Measurements from ENCODE around the gene TUBA8.
"Not testable (repeated sequence)": the region's sequence is repeated elsewhere in the genome, so short reads cannot be mapped to it uniquely, and the experiment has no call there.

DNA sequence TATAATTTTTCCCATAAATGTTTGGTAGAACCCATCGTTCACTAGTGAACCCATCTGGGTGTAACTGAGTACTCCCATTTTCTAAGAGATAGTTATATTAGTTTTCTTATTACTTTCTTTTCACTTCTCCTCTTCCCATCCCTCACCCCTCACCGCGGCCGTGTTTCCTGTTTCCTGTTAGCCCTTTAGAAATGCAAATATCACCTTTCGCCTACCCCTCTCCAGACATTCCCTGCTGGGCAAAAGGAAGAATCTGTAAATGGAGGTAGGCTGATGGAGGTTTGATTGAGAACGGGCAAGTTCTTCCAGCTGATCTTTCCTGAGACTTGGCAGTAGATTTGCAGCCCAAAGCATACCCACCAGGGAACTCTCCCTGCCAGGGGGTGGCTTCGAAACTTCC, 54.7 kb downstream of the TUBA8 start:
- TF ChIP-seq, protein P1, sequence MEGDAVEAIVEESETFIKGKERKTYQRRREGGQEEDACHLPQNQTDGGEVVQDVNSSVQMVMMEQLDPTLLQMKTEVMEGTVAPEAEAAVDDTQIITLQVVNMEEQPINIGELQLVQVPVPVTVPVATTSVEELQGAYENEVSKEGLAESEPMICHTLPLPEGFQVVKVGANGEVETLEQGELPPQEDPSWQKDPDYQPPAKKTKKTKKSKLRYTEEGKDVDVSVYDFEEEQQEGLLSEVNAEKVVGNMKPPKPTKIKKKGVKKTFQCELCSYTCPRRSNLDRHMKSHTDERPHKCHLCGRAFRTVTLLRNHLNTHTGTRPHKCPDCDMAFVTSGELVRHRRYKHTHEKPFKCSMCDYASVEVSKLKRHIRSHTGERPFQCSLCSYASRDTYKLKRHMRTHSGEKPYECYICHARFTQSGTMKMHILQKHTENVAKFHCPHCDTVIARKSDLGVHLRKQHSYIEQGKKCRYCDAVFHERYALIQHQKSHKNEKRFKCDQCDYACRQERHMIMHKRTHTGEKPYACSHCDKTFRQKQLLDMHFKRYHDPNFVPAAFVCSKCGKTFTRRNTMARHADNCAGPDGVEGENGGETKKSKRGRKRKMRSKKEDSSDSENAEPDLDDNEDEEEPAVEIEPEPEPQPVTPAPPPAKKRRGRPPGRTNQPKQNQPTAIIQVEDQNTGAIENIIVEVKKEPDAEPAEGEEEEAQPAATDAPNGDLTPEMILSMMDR (optimal IDR thresholded peaks at IDR 0.05 in 1 of 3, IDR thresholded peaks at IDR 0.05 in 1 of 3, conservative IDR thresholded peaks at IDR 0.05 in 1 of 3; ENCODE audit: extremely low read depth in 1 of 3, insufficient read depth in 2 of 3, low read length in 3 of 3): not testable (repeated sequence)
- TF ChIP-seq EZH2 (IDR thresholded peaks at IDR 0.05; ENCODE audit: low read length): not testable (repeated sequence)
